Keratinocyte (primary cell): ENCODE data around the gene IWS1. TPM values are rescaled to one million over a fixed set of nuclear protein-coding genes. Genes with fewer than 3 reads are reported as not detected.

ENCODE experiments used
- DNase-seq: peaks from one replicate; pipeline ENCODE4 v3.0.0-alpha.2; 2011; ENCODE audit warnings: low read depth, missing footprints, low spot score
- FAIRE-seq: peaks from 2 replicates; lab custom pipeline; 2011; peaks lifted over from hg19 to GRCh38; lab: Jason Lieb, UNC
- H2AFZ ChIP-seq: 2 replicates; pipeline ENCODE4 v1.6.0; 2012; ENCODE audit warnings: low read length, control low read depth, inconsistent platforms; ENCODE audit not compliant: control insufficient read depth
- H3K27ac ChIP-seq: 2 replicates; pipeline ENCODE4 v1.5.1; 2011; ENCODE audit warnings: low read length; ENCODE audit not compliant: control insufficient read depth, insufficient read depth
- H3K27me3 ChIP-seq: 3 replicates; pipeline ENCODE4 v1.6.0; 2011; ENCODE audit warnings: low read length; ENCODE audit not compliant: control insufficient read depth, insufficient read depth; ENCODE audit errors: extremely low read depth
- H3K36me3 ChIP-seq, 2 experiments: 2 replicates in 1 of 2; 3 replicates in 1 of 2; pipeline ENCODE4 v1.5.1; 2011; ENCODE audit warnings: low read length in 2 of 2, mild to moderate bottlenecking in 1 of 2; ENCODE audit not compliant: control insufficient read depth in 2 of 2, insufficient read depth in 2 of 2; ENCODE audit errors: extremely low read depth in 1 of 2
- H3K4me1 ChIP-seq: 3 replicates; pipeline ENCODE4 v1.5.1; 2011; ENCODE audit warnings: low read length; ENCODE audit not compliant: control insufficient read depth, insufficient read depth; ENCODE audit errors: extremely low read depth
- H3K4me2 ChIP-seq: 3 replicates; pipeline ENCODE4 v1.6.0; 2011; ENCODE audit warnings: low read depth, low read length; ENCODE audit not compliant: control insufficient read depth, insufficient read depth; ENCODE audit errors: extremely low read depth
- H3K4me3 ChIP-seq, 3 experiments: fragments of 200-600 bp in 1 of 3; sonication (generic) in 1 of 3; 2 replicates in 2 of 3; 3 replicates in 1 of 3; pipeline ENCODE4 v1.5.1; 2011 to 2016; ENCODE audit warnings: low read length in 3 of 3, mild to moderate bottlenecking in 3 of 3, control low read depth in 2 of 3, inconsistent platforms in 1 of 3, low read depth in 1 of 3, mixed read lengths in 1 of 3, mixed run types in 1 of 3, moderate library complexity in 1 of 3; ENCODE audit not compliant: control insufficient read depth in 2 of 3, insufficient read depth in 2 of 3; ENCODE audit errors: extremely low read depth in 1 of 3
- H3K79me2 ChIP-seq: 2 replicates; pipeline ENCODE4 v1.6.0; 2012; ENCODE audit warnings: low read length; ENCODE audit not compliant: control insufficient read depth, insufficient read depth
- H3K9ac ChIP-seq: 3 replicates; pipeline ENCODE4 v1.6.0; 2011; ENCODE audit warnings: low read length; ENCODE audit not compliant: control insufficient read depth, insufficient read depth; ENCODE audit errors: extremely low read depth
- H3K9me1 ChIP-seq: 3 replicates; pipeline ENCODE4 v1.6.0; 2011; ENCODE audit warnings: low read length; ENCODE audit not compliant: control insufficient read depth, insufficient read depth; ENCODE audit errors: extremely low read depth
- H3K9me3 ChIP-seq: 2 replicates; pipeline ENCODE4 v1.5.1; 2012; ENCODE audit warnings: low read depth, low read length; ENCODE audit not compliant: control insufficient read depth
- H4K20me1 ChIP-seq: 3 replicates; pipeline ENCODE4 v1.6.0; 2011; ENCODE audit warnings: low read length; ENCODE audit not compliant: control insufficient read depth, insufficient read depth; ENCODE audit errors: extremely low read depth
- CTCF ChIP-seq, 3 experiments: IDR thresholded peaks in 1 of 3; conservative IDR thresholded peaks in 1 of 3; optimal IDR thresholded peaks in 1 of 3; 2 replicates in 2 of 3; 3 replicates in 1 of 3; pipeline versions ENCODE3 to v1.5.1; 2011; ENCODE audit warnings: low read length in 3 of 3, mild to moderate bottlenecking in 3 of 3, moderate library complexity in 2 of 3, control low read depth in 1 of 3, inconsistent platforms in 1 of 3; ENCODE audit not compliant: insufficient read depth in 2 of 3; ENCODE audit errors: extremely low read depth in 1 of 3
- EZH2 ChIP-seq: IDR thresholded peaks from one replicate; pipeline ENCODE4 v1.6.1; 2012; ENCODE audit warnings: inconsistent platforms, mild to moderate bottlenecking, low read length, moderate library complexity
- dilution Hi-C: fragments of 300-500 bp; cut with MboI; formaldehyde crosslinking; loops from one replicate; pipeline ENCODE4 v1.7.0; 2020; ENCODE audit warnings: low sequenced_read_pairs; ENCODE audit not compliant: extremely low pct_ligation_motif_present
- polyA plus RNA-seq, 5 experiments: library from polyadenylated mRNA; depleted of rRNA in 3 of 5; stranded (reverse) in 3 of 5; stranded (forward) in 1 of 5; unstranded in 1 of 5; fragments of >200 nt; gene quantifications; 1 replicate in 1 of 5; 2 replicates in 3 of 5; 3 replicates in 1 of 5; pipeline versions ENCODE4 v1.2.1 to v1.2.3, GENCODE V29; 2011 to 2012; ENCODE audit warnings: missing spikeins in 2 of 5, low read depth in 1 of 5, low replicate concordance in 1 of 5

IWS1 gene
- polyA plus RNA-seq, 1 donor (not counting 4 experiments of a cell fraction or from before 2014, with no cell fraction given) = 52.0 TPM

- Histone ChIP-seq H3K9me1 (peaks cover 2% of the 10 kb centered on the region), H2AFZ (no peak overlapping the region), H3K27ac (no peak overlapping the region), H3K27me3 (peaks cover 3% of the 10 kb centered on the region), H3K36me3 (no peaks in the 10 kb centered on the region), H3K4me3 (no peak overlapping the region), H4K20me1 (no peaks in the 10 kb centered on the region), H3K4me2 (no peak overlapping the region), H3K9me3 (no peaks in the 10 kb centered on the region), H3K79me2 (no peaks in the 10 kb centered on the region), H3K4me1 (no peaks in the 10 kb centered on the region), H3K9ac (no peak overlapping the region)
- FAIRE-seq (no peak), DNase-seq (no peak)
- no peak for TF ChIP-seq EZH2
- TF ChIP-seq CTCF (optimal IDR thresholded peaks at IDR 0.05 in 1 of 3, IDR thresholded peaks at IDR 0.05 in 1 of 3, conservative IDR thresholded peaks at IDR 0.05 in 1 of 3; ENCODE audit: extremely low read depth in 1 of 3, insufficient read depth in 2 of 3, low read length in 3 of 3) = no peak
- dilution Hi-C loops = no loop called here
Observed at GRCh38 chr2:127566139-127566417, 39.8 kb upstream of the IWS1 start.

DNA sequence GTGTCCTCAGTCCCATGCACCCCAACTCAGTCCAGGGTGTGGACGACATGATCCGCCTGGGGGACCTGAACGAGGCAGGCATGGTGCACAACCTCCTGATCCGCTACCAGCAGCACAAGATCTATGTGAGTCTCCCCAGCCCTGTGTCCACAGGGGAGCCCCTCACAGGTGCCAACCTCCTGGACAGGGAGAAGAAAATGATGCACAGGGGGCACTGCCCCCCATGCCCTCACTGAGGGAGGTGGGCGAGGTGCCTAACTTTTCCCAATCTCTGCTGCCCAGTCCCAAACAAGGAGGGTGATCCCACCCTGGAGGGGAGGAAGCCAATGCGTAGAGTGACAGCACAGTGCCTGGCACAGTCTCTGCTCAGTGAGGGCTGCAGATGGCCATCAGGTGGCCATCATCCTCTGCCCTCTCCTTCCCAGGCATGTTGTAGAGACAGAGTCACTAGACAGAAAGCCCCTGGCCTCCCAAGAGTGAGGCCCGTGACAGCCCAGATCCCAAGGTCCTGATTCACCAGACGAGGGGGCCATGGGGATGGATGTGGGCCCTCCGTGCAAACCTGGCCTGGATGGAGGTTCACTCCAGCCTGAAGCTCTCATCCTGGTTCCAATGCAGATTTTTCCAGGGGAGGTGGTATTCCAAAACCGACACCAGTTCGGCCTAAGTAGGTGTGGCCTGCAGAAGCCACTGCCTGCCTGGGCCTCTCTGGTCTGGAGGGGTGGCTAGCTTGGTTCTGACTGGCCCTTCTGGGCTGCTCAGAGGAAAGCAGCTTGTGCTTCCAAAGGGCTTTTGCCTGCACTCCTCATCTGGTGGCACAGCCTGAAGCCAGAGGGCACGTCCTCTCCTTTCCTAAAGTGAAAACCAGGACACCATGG lies 39.2 kb upstream of the IWS1 start:
- Histone ChIP-seq H3K9me1 (peaks cover 2% of the 10 kb centered on the region), H3K4me1 (no peaks in the 10 kb centered on the region), H4K20me1 (no peaks in the 10 kb centered on the region), H3K36me3 (no peaks in the 10 kb centered on the region), H3K4me2 (no peak overlapping the region), H3K79me2 (no peaks in the 10 kb centered on the region), H2AFZ (no peak overlapping the region), H3K27ac (no peak overlapping the region), H3K9ac (no peak overlapping the region), H3K27me3 (peaks cover 3% of the 10 kb centered on the region), H3K4me3 (no peak overlapping the region), H3K9me3 (no peaks in the 10 kb centered on the region)
- FAIRE-seq (no peak), DNase-seq (no peak)
- no peak for TF ChIP-seq CTCF (optimal IDR thresholded peaks at IDR 0.05 in 1 of 3, IDR thresholded peaks at IDR 0.05 in 1 of 3, conservative IDR thresholded peaks at IDR 0.05 in 1 of 3; ENCODE audit: extremely low read depth in 1 of 3, insufficient read depth in 2 of 3, low read length in 3 of 3)
- no peak for TF ChIP-seq EZH2
- dilution Hi-C loops = no loop called here
